D721Med (cell line): Measurements from ENCODE around the gene PPP1R16B.

ENCODE experiments used
- DNase-seq: peaks from one replicate; pipeline ENCODE4 v3.0.0; 2011; ENCODE audit warnings: low spot score; ENCODE audit not compliant: insufficient read length
- FAIRE-seq: peaks from 2 replicates; lab custom pipeline; 2011; peaks lifted over from hg19 to GRCh38; lab: Jason Lieb, UNC
- CTCF ChIP-seq: IDR thresholded peaks from 2 replicates; pipeline ENCODE4 v1.5.1; 2012; ENCODE audit warnings: mild to moderate bottlenecking, control low read depth; ENCODE audit not compliant: insufficient read depth; ENCODE audit errors: missing control alignments

PPP1R16B gene

GRCh38 chr20:38867062-38867359 lies 61.5 kb downstream of the PPP1R16B start:
- no peak for TF ChIP-seq CTCF
- FAIRE-seq (no peak), DNase-seq (no peak)

DNA sequence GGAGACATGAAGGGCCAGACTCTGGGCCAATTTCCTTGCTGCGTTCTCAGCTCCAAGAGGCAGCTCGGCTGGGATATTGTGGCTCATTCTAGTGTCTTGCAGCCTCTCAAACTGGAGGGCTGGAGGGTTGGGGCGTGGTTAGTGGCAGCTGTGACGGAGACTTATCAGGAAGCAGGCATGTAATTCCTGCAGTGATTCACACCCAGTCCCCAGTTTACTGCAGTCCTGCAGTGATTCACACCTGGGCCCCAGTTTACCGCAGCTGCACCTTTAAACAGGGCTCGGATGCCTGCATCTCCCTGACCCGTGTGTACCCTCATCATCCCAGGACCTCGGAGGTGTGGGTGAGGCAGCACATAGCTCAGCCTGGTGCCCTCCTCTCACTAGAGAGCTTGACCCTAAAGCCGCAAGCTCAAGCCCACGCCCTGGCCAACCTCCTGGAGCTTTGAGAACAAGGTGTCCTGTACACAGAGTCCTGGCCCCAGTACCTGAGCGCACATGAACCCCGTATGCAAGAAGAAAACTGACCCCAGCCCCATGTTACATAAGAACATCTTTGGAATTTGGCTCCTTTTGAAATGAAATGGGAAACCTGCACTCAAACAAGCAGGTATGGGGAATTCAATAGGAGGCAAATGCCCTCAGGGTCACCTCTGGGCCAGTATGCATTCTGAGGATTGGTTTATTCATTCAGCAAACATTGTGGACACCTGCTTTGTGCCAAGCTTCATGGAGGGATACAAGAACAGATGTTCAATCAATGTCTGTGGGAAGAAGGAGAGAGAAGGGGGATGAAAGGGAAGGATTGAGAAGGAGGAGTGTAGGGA lies 65.4 kb downstream of the PPP1R16B start:
- DNase-seq (no peak), FAIRE-seq (no peak)
- TF ChIP-seq CTCF: no peak

- DNase-seq (no peak), FAIRE-seq (no peak)
- TF ChIP-seq CTCF: no peak
These were observed 66.1 kb downstream of the PPP1R16B start for GRCh38 chr20:38871560-38871953.

GRCh38 chr20:38872036-38872435 lies 66.5 kb downstream of the PPP1R16B start:
- DNase-seq (no peak), FAIRE-seq (no peak)
- TF ChIP-seq CTCF: no peak

GRCh38 chr20:38872491-38873049 lies 67.1 kb downstream of the PPP1R16B start:
- DNase-seq (no peak), FAIRE-seq (no peak)
- no peak for TF ChIP-seq CTCF

DNA sequence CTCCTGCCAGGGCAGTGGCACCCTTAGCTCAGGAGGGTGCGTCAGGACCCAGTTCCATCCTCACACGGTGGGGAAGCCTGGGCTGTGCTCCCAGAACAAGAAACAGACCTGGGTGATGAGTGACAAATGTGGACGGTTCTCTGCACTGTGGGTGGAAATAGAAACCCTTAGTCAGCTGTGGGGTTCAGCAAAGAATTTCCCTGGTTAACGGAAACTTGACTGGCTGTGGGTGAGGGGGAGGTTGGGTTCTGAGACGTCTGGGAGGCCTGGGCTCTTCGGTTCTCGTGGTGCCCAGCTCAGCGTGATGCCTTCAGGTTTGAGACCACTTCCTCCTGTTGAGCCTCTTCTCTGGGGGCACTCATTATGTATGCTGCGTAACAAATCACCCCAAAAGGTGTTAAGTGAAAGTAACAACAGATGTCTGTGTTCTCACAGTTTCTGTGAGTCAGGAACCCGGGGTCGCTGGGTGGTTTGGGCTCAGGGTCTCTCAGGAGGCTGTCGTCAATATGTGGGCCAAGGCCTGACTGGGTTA lies 67.6 kb downstream of the PPP1R16B start:
- no peak for TF ChIP-seq CTCF
- DNase-seq (no peak), FAIRE-seq (no peak)
